NK-92 (cell line): ENCODE measurements around the gene NHERF2.

Experiments used
- DNase-seq: peaks from one replicate; lab custom pipeline; 2025; ENCODE audit not compliant: unreplicated experiment; lab: John Stamatoyannopoulos, UW

NHERF2 gene

DNA sequence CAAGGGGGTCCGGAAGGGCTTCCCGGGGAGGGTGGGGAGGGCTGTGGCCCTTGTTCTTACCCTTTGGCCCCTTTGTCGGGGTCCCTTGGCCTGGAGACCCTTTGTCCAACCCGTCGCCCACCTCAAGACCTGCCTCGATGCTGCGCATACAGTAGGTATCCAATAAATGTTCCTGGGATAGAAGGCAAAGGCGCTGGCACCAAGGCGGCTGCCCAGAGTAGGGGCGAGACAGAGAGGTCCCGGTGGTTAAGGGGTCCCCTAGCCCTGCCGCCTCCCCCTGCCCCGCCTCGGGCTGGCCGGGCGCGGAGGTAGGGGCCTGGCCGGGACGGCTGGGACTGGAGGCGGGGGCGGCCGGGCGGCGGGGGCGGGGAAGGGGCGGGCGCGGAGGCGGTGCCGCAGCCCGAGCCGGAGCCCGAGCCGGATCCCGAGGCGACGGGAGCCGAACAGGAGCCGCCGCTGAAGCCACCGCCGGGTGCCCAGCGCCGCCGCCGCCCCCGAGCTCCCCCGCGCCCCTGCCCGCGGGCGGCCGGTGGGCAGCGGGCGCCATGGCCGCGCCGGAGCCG is at the start of gene NHERF2:
TSS of gene NHERF2 (plus strand) at position 442 of the 563 bp plus-strand sequence. CDS start at position 546, 104 bp downstream.
- no peak for DNase-seq

DNA sequence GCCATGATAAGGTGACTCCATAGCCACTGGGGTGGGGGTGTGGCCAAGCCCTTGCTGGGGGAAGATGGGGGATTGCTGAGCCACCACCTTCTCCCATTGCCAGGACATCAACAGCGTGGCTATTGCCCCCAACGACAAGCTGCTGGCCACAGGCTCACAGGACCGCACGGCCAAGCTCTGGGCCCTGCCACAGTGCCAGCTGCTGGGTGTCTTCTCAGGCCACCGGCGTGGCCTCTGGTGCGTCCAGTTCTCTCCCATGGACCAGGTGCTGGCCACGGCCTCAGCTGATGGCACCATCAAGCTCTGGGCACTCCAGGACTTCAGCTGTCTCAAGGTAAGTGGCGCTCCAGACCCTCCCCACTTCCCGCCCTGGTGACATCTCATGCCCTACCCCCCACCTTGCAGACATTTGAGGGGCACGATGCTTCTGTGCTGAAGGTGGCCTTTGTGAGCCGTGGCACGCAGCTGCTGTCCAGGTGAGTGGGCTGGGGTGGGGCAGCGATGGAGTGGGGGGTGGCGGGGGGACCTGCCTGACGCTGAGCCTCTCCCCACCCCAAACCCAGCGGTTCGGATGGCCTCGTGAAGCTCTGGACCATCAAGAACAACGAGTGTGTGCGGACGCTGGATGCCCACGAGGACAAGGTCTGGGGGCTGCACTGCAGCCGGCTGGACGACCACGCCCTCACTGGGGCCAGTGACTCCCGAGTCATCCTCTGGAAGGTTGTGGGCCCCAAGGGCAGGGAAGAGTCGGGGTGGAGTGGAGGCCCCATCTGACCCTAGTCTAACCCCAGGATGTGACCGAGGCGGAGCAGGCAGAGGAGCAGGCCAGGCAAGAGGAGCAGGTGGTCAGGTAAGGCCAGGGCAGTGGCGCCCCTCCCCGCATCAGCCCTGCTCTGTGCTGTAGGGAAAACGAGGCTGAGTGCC is 49.5 kb upstream of the NHERF2 start:
- no peak for DNase-seq

DNA sequence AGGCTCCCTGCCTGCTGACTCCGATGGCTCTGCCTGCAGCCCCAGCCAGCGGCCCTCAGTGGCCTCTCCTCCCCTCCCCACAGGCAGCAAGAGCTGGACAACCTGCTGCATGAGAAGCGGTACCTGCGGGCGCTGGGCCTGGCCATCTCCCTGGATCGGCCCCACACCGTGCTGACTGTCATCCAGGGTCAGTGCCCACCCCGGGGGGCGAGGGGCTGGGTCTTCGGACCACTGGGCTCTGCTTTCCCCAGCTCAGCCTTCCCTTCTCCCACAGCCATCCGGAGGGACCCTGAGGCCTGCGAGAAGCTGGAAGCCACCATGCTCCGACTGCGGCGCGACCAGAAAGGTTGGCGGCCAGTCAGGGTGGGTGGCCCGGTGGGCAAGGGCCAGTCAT is 48.8 kb upstream of the NHERF2 start:
- DNase-seq = no peak

DNA sequence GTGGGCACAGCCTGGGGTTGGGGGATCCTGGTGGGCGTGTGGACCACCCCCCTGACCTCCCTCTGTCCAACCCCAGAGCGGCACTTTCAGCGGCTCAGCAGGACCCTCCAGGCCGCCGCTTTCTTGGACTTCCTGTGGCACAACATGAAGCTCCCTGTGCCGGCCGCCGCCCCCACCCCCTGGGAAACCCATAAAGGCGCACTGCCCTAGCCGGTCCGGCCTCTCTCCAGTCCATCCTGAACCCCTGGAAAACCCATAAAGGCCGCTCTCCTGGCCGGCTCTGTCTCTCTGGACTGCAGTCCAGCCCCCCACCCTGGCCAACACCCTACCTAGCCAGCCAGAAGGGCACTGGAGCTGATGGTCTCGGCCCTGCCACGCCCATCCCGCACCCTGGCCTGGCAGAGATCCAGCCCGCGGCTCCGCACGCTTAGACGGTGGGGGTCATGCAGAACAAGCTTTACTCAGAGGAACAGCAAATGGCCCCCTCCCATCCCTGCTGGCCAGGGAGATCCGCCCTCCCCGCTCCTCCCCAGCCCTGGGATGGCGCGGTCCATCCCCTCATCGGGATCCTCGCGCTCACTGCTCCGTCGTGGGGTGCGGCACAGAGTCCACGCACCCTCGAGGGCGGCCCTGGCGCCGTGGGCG is 48.1 kb upstream of the NHERF2 start:
- DNase-seq = no peak

DNA sequence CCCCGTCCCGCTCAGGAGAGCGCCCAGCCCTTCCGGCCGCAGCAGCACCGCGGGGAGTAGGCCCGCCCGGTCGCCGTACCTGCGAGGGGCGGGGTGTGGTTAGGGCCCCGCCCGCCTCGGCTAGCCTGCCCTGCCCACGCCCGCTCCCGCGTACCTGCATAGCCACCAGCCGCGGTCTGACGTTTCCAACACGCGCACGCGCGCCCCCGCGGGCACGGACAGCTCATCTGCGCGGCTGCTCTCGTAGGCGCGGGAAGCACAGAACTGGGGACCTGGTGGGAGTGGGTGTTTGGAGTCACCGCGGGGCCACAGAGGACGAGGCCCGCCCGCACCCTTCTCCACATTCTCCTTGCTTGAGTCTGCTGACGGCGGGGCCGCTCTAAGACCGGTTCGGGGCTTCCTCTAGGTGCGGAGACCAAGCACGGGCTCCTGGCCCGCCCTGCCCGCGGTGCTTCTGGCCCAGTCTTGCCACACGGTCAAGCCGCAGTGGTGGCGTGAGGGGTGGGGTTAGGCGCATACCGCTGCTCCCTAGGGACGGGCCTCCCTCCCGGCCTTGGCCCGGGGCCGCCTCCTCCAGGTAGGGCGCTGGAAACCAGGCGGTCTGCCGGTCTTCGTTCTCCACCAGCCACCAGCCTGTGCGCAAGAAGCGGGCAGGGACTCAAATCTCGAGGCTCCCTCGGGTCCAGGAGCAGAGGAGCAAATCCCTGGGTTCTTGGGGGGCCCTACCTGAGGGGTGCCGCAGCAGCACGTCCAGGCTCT is 47.3 kb upstream of the NHERF2 start:
- no peak for DNase-seq

DNA sequence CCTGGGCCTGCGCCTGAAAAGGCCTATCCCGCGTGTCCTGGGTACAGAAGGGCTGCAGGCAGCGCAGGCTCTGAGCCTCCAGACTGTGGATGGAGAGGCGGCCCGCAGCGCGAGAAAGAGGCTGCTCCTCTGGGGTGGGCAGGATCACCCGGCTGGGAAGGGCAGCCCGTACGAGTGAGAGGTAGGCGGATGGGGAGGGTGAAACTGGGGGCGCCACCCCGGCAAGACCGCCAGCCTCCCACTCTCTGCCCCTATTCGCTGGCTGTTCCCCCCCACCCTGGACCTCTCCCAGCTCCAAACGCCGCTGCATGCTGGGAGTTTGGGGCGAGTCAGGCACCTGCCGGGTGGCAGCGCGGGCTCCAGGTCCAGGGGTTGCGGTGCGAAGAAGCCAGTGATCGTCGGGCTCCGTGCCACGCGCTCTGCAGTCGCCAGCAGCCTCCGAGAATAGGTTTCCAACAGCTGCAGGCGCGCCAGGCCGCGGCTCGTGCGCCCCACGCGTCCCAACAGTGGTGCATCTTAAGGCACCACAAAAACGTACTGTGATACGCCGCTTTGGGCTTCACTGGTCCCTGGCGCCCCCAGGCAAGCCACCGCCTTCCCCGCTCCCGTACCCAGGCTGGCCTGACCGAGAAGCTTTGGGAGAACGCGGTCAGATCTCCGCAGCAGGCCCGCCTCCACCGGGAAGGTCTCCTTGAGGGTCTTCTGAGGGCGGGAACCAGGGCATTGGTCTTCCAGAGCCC is 46.5 kb upstream of the NHERF2 start:
- no peak for DNase-seq

DNA sequence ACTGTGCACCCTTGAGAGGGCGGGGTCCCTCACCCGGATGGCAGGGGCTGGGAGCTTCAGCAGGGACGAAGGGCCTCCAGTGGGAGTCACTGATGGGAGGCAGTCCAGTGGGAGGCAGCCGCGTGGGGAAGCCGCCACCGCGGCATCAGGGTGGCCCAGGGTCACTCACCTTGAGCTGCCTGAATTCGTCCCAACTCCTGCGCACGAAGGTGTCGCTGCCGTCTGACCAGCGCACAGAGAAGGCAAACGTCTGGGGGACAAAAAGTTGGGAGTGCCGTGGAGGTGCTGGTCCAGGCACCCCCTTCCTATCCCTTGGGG is 46.0 kb upstream of the NHERF2 start:
- DNase-seq = no peak

DNA sequence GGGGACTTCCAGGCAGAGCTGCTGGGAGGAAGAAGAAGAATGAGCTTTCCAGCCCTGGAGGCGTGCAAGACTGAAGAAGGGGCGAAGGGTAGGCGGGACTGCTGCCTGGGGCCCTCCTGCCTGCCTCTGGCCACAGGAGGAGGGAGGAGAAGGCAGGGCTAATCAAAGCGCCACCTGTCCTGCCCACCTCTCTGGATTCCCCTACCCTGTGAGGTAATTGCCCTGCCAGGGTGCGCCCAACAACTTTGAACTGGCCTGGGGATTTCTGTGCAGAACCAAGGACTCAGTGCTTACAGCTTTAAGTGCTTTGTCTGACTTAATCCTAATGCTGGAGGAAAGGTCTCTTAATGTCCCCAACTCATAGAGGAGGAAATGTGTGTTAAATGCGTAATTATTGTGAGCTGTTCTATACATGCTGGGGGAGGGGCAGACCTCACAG is 45.3 kb upstream of the NHERF2 start, which contains the start of gene NOXO1:
TSS of gene NOXO1 (minus strand) at position 72 of the 439 bp plus-strand sequence. CDS start 290 bp downstream, outside the sequence.
- DNase-seq = no peak

DNA sequence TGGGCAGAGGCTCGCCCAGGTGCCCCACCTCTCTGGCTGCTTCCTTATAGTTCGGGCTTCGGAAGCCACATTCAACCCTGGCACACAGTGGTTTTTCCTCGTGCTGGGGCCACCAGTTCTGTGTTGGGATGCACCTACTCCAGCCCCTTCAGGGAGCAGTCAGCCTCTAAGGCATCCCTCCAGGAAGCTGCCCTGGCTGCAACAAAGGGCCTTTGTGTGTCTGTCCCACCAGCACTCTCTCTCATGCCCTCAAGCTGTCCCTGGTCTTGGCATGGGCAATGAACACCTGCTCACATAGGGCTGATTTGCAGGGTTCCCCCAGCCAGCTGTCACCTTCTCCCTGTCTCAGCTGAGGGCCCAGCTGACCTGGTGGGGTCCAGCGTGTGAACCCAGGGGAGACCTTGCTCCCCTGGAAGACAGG is 44.7 kb upstream of the NHERF2 start:
- no peak for DNase-seq

DNA sequence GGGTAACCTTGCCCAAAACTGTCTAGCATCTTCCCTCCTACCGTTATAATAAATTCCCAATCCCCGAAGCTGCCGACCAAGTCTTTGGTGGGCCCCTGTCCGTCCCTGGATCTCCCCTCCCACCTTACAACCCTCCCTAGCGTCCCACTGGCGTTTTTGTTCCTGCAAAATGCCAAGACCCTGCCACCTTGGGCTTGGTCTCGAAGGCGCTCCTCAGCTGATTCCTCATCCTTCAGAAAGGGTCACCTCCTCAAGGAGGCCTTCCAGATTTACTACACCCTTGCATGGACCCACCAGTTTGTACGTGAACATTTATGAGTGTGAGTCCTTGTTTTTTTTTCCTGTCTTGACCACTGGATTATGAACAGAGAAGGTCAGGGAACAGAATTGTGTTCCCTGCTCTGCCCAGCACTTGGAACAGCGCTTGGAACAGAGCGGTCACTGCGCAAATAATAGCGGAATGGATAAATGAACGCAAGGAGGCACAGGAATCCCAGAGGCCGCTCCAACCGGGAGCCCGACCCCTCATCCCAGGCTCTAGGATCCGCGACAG is 43.6 kb upstream of the NHERF2 start:
- DNase-seq = no peak

DNA sequence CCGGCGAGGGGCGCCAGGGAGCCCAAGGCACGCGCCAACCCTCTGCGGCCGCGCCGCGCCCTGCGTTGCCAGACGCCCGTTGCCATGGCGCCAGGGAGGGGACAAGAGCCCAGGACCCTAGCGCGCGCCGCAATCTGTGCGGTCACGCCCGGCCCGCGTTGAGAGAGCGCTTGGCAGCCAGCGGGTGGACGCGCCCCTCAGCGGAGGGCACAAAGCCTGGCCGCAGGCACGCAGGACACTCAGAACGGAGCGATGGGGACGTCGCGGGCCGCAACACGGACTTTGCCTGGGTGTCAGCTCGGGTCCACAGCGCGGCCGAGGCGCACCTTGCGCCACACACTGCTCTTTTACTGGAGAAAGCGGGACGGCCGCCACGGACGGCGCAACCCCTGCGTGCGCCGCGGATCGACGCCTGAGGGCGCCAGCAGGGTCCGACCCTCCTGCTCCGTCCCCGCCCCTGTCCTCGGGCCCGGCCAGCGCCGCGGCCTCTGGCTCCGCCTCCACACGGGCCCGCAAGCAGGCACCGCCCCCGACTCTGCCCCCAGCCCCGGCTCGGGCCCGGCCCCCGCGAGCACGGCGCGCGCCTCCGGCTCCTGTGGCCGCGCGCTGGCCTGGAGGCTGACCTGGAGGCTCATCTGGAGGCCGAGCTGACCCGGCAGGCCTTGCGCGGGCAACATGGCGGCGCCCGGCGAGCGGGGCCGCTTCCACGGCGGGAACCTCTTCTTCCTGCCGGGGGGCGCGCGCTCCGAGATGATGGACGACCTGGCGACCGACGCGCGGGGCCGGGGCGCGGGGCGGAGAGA is 43.0 kb upstream of the NHERF2 start, which contains the start of gene GFER:
TSS of gene GFER (plus strand) at position 650 of the 803 bp plus-strand sequence. CDS start at position 676, 26 bp downstream.
- no peak for DNase-seq

DNA sequence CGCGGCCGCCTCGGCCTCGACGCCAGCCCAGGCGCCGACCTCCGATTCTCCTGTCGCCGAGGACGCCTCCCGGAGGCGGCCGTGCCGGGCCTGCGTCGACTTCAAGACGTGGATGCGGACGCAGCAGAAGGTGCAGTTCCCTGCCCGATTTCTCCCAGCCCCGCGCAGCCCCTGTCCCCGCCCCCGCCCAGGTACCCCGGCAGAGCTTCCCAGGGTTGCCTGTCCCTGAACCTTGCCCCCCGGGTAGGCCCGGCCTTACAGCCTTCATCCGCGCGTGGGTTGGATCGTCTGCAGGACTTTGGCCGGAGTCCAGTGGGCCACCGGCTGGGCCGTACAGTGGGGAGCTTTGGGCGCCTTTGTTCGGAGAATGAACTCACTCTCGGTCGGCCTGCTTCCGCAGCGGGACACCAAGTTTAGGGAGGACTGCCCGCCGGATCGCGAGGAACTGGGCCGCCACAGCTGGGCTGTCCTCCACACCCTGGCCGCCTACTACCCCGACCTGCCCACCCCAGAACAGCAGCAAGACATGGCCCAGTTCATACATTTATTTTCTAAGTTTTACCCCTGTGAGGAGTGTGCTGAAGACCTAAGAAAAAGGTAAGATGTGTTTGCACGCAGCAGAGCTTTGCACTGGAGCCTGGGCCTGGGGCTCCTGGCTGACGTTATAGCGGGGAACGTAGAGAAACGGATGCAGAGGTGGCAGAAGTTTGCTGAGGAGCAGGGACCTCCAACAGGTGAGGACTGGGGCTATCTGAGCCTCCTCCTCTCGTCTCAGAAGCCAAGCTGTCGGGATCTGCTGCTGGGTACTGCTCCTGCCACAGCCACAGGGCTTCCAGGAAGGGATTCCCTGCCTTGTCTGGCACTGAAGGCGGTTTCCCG is 42.1 kb upstream of the NHERF2 start:
- DNase-seq = no peak

DNA sequence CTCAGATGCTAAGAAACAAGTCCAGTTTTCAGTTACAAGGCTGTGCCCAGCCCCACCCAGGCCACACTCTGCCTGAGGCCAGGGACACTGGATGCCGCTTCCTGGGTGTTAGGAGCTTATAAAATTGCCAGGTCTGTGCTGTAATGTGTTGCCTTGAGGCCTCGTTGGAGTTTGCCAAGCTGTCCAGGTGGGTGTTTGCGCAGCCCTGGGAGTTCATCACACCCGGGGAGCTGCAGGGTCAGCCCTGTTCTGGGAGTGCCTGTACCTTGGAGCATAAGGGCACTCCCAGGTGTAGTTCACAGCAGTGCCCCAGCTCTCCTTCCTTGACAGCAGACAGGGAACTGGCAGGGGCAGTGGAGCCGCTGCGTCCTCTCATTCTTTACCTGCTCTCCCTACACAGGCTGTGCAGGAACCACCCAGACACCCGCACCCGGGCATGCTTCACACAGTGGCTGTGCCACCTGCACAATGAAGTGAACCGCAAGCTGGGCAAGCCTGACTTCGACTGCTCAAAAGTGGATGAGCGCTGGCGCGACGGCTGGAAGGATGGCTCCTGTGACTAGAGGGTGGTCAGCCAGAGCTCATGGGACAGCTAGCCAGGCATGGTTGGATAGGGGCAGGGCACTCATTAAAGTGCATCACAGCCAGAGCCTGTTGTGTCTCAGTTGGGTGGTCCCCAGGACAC is 41.1 kb upstream of the NHERF2 start:
- no peak for DNase-seq

DNA sequence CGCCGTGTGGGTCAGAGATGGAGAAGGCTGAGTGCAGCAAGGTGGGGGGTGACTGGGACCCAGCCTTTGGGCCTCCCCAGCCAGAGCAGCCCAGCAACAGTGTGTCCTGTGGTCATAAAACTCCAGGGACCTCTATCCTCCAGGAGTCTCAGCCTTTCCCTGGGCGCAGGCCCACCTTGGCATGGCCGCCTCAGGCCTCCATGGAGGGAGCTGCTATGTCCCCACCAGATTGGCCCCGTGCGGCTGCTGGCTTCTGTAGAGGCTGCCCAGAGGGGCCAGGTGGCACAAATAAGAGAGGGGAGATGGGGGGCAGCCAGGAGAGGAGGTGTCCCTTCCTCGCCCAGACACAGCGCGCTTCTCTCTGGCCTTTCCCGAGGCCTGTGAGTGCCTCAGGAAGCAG is 39.5 kb upstream of the NHERF2 start:
- DNase-seq = no peak

DNA sequence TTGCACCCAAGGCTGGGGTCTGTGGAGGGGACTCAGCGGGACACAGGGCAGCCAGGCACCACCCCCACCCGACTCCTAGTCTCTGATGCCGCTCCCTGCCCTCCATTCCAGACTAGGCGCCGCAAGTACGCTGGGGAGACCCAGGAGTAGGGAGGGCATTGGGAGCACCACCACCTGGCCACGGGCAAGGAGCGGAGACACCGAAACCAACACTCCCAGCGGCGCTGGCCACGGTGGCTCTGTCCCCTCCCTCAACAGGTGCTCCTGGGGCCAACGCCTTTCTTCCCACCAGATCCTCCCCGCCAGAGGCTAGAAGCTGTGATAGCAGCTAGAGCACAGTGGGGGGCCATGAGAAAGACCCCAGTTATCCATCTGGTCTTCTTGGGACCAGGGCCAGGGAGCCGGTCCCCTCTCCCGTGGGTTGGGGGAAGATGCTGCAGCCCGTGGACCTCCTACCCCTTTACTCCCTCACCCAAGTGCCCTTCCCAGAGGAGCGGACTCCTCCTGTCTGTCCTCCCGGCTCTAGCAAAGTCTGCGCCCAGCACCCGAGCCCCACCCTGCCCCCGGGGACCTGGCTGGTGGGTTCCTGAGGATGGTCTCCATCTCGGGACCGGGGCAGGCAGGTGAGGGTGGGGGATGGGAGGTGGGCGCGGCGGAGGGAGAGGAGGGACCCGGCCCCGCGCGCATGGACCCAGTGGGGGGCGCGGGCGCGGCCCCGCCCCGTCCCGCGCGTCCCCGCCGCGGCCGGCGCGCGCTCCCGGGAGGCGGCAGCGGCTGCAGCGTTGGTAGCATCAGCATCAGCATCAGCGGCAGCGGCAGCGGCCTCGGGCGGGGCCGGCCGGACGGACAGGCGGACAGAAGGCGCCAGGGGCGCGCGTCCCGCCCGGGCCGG is 37.2 kb upstream of the NHERF2 start, which contains the start of gene SYNGR3:
TSS of gene SYNGR3 (plus strand) at position 762 of the 892 bp plus-strand sequence. CDS start 133 bp downstream, outside the sequence.
- DNase-seq = no peak

DNA sequence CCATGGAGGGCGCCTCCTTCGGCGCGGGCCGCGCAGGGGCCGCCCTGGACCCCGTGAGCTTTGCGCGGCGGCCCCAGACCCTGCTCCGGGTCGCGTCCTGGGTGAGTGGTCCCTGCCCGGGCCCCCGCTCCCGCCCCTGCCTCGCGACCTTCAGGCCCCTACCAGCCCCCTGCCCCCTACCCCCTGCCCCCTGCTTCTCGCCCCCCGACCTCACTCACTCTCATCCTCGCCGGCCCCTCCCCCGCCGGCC is 36.7 kb upstream of the NHERF2 start:
- DNase-seq = no peak
